K562 (cell line): ENCODE results near the gene MAPK8IP1. TPM values are rescaled to one million over a fixed set of nuclear protein-coding genes. Genes with fewer than 3 reads are reported as not detected.
A peak's percentile ranks its signal among the peaks of the same experiment; 100 is the strongest.

Source experiments
- HMGN3 ChIP-seq: IDR thresholded peaks from 2 replicates; pipeline ENCODE4 v1.6.1; 2011; ENCODE audit warnings: borderline replicate concordance, low read depth, mild to moderate bottlenecking, mixed read lengths, low read length; ENCODE audit not compliant: insufficient read length; ENCODE audit errors: extremely low read depth
- HNRNPLL ChIP-seq: fragments of 200-400 bp; formaldehyde crosslinking; IDR thresholded peaks from 2 replicates; pipeline ENCODE4 v1.6.1; 2017; ENCODE audit warnings: low read length, low read depth, mild to moderate bottlenecking; ENCODE audit not compliant: poor library complexity, severe bottlenecking
- NONO ChIP-seq, 2 experiments: fragments of 200-400 bp in 1 of 2; fragments of 450-650 bp in 1 of 2; formaldehyde crosslinking in 1 of 2; IDR thresholded peaks; 2 replicates each; pipeline ENCODE4 v1.6.1; 2017; ENCODE audit warnings: low read depth in 2 of 2, mild to moderate bottlenecking in 2 of 2, moderate library complexity in 2 of 2, low read length in 1 of 2
- PRDM10 ChIP-seq: fragments of 450-650 bp; IDR thresholded peaks from 2 replicates; pipeline ENCODE4 v1.6.1; 2018; ENCODE audit not compliant: partially characterized antibody
- RB1 ChIP-seq: fragments of 450-650 bp; IDR thresholded peaks from 2 replicates; pipeline ENCODE4 v1.6.1; 2017; ENCODE audit warnings: low read depth, mild to moderate bottlenecking
- RCOR1 ChIP-seq, 2 experiments: IDR thresholded peaks; 2 replicates each; pipeline ENCODE4 v1.6.1; 2012; ENCODE audit warnings: low read depth in 2 of 2, low read length in 2 of 2, borderline replicate concordance in 1 of 2, improper control_type of control experiment in 1 of 2
- ZBTB1 ChIP-seq: sonication (generic); formaldehyde crosslinking; IDR thresholded peaks from 2 replicates; pipeline ENCODE4 v1.8.1; 2023; ENCODE audit warnings: missing genetic modification reagents, low read depth, mild to moderate bottlenecking, borderline replicate concordance
- ZNF766 ChIP-seq: fragments of 200-800 bp; sonication (Bioruptor generic); conservative IDR thresholded peaks from 2 replicates; pipeline ENCODE4 v1.6.1; 2016; ENCODE audit warnings: missing genetic modification characterization, missing compliant biosample characterization
- polyA plus RNA-seq, 8 experiments: library from polyadenylated mRNA; depleted of rRNA in 4 of 8; stranded (reverse) in 5 of 8; unstranded in 3 of 8; fragments of >200 nt; fragmentation: Nextera tagmentation in 2 of 8; fragmentation: Illumina TruSeq in 1 of 8; extraction: Ambion mirVana in 2 of 8; extraction: Trizol in 1 of 8; gene quantifications; 2 replicates each; pipeline versions ENCODE4 v1.2.1 to v1.2.3, GENCODE V29; 2011 to 2014; ENCODE audit warnings: inconsistent platforms in 1 of 8, missing spikeins in 1 of 8
- total RNA-seq, 7 experiments: library from RNA; depleted of rRNA in 6 of 7; stranded (reverse); fragments of >200 nt in 6 of 7; fragmentation: Illumina TruSeq in 2 of 7; extraction: Trizol in 2 of 7; gene quantifications; 2 replicates each; pipeline versions ENCODE4 v1.2.1 to v1.2.3, GENCODE V29; 2011 to 2021; ENCODE audit warnings: low replicate concordance in 1 of 7

MAPK8IP1 gene
- total and polyA plus RNA-seq, 9 of the 15 experiments (the other 6 are each of a cell fraction or from before 2014, with no cell fraction given): 0.13 to 6.9 (median 2.5) TPM

GRCh38 chr11:45885274-45885920 lies at the start of gene MAPK8IP1 (continued):
- TF ChIP-seq PRDM10 (peak; percentile 46), NONO (IDR thresholded peaks at IDR 0.05; ENCODE audit: low read depth in 2 of 2, low read length in 1 of 2) (0 out of 4 replicates have a peak, but pooled peaks of 1 of the 2 experiments have one; percentile 17), RB1 (peak; percentile 49; the same call in 1 of the 2 replicates), ZNF766 (peak; percentile 84), HNRNPLL (peak; percentile 72), HMGN3 (peak; percentile 63), ZBTB1 (no peak), RCOR1 (IDR thresholded peaks at IDR 0.05; ENCODE audit: borderline replicate concordance in 1 of 2, low read depth in 2 of 2, low read length in 2 of 2) (peak in 1 of 2 experiments; percentile 20; a peak in 1 of 4 replicates)
